ENCODE measurements around the gene NSMF.

NSMF gene

DNA sequence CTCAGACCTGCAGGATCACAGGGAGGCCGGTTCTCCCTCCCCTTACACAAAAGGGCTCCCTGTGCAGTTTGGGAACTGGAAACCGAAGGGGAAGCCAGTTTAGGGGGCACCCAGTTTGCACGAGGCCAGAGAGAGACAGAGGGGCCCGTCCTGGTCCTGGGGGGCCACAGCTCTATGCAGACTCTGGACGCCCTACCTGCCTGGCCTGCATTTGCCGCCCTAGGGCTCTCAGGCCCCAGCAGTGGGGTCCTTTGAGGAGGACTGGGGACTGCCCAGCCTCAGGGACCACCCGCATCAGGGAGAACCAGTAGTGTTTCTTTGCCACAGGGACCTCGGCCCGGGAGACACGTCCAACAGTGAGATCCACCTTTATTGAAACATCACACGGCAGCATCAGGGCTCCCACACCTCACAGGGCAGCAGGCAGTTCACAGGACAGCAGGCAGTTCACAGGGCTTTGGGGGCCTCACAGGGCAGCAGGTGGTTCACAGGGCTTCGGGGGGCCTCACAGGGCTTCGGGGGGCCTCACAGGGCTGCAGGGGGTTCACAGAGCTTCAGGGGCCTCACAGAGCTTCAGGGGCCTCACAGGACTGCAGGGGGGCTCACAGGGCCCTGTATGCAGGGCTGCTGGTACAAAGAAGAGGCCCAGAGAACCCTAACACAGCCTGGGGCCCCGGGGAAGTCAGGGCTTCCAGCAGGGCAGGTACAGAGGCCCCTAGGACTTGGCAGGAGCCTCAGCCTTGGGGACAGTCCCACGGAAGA is 648 bp upstream of the NSMF start:
- no peak for TF ChIP-seq CTCF (conservative IDR thresholded peaks at IDR 0.05; ENCODE audit: low read depth, low read length)
- H3K4me2 ChIP-seq, result peak overlapping the region; percentile 33
- H3K4me1 ChIP-seq (ENCODE audit: low read depth, poor library complexity, severe bottlenecking), result peaks cover 11% of the 10 kb centered on the region
- no peaks in the 10 kb centered on the region for H3K36me3 ChIP-seq (ENCODE audit: insufficient read depth)
- no peaks in the 10 kb centered on the region for H3K27me3 ChIP-seq (ENCODE audit: insufficient read depth, low read depth)
- no peaks in the 10 kb centered on the region for H3K79me2 ChIP-seq (ENCODE audit: insufficient read depth, low read depth)
- peak overlapping the region; percentile 64 for H2AFZ ChIP-seq (ENCODE audit: low read depth)
- H4K20me1 ChIP-seq (ENCODE audit: insufficient read depth), result no peaks in the 10 kb centered on the region
- H3K27ac ChIP-seq, result peak overlapping the region; percentile 13
- peak overlapping the region; percentile 71; the same call in 1 of the 2 replicates for H3K9ac ChIP-seq
- H3K4me3 ChIP-seq (IDR thresholded peaks at IDR 0.05; ENCODE audit: insufficient read depth, low read depth, low read length), result no peak overlapping the region

- Histone ChIP-seq H2AFZ (ENCODE audit: low read depth) (no peak overlapping the region), H3K4me1 (ENCODE audit: low read depth, poor library complexity, severe bottlenecking) (peaks cover 11% of the 10 kb centered on the region), H3K9ac (peak overlapping the region; percentile 71), H4K20me1 (ENCODE audit: insufficient read depth) (no peaks in the 10 kb centered on the region), H3K27me3 (ENCODE audit: insufficient read depth, low read depth) (no peaks in the 10 kb centered on the region), H3K4me2 (peak overlapping the region; percentile 78), H3K4me3 (IDR thresholded peaks at IDR 0.05; ENCODE audit: insufficient read depth, low read depth, low read length) (no peak overlapping the region), H3K79me2 (ENCODE audit: insufficient read depth, low read depth) (no peaks in the 10 kb centered on the region), H3K36me3 (ENCODE audit: insufficient read depth) (no peaks in the 10 kb centered on the region), H3K27ac (no peak overlapping the region)
- no peak for TF ChIP-seq CTCF (conservative IDR thresholded peaks at IDR 0.05; ENCODE audit: low read depth, low read length)
Observed at GRCh38 chr9:137458194-137459151, 661 bp downstream of the NSMF start.

GRCh38 chr9:137457406-137458193 is 1.5 kb downstream of the NSMF start:
- no peak for TF ChIP-seq CTCF (conservative IDR thresholded peaks at IDR 0.05; ENCODE audit: low read depth, low read length)
- Histone ChIP-seq H3K27ac (no peak overlapping the region), H3K79me2 (ENCODE audit: insufficient read depth, low read depth) (no peaks in the 10 kb centered on the region), H4K20me1 (ENCODE audit: insufficient read depth) (no peaks in the 10 kb centered on the region), H3K4me2 (peak overlapping the region; percentile 78; the same call in 1 of the 2 replicates), H3K27me3 (ENCODE audit: insufficient read depth, low read depth) (no peaks in the 10 kb centered on the region), H3K9ac (no peak overlapping the region), H3K36me3 (ENCODE audit: insufficient read depth) (no peaks in the 10 kb centered on the region), H3K4me3 (IDR thresholded peaks at IDR 0.05; ENCODE audit: insufficient read depth, low read depth, low read length) (no peak overlapping the region), H3K4me1 (ENCODE audit: low read depth, poor library complexity, severe bottlenecking) (peaks cover 7% of the 10 kb centered on the region), H2AFZ (ENCODE audit: low read depth) (no peak overlapping the region)

GRCh38 chr9:137456864-137457405 is 2.2 kb downstream of the NSMF start:
- TF ChIP-seq CTCF (conservative IDR thresholded peaks at IDR 0.05; ENCODE audit: low read depth, low read length), result no peak
- H3K36me3 ChIP-seq (ENCODE audit: insufficient read depth), result no peaks in the 10 kb centered on the region
- H3K27ac ChIP-seq, result no peak overlapping the region
- no peaks in the 10 kb centered on the region for H4K20me1 ChIP-seq (ENCODE audit: insufficient read depth)
- no peaks in the 10 kb centered on the region for H3K79me2 ChIP-seq (ENCODE audit: insufficient read depth, low read depth)
- H3K9ac ChIP-seq, result no peak overlapping the region
- no peak overlapping the region for H3K4me3 ChIP-seq (IDR thresholded peaks at IDR 0.05; ENCODE audit: insufficient read depth, low read depth, low read length)
- peaks cover 7% of the 10 kb centered on the region for H3K4me1 ChIP-seq (ENCODE audit: low read depth, poor library complexity, severe bottlenecking)
- no peak overlapping the region for H2AFZ ChIP-seq (ENCODE audit: low read depth)
- H3K4me2 ChIP-seq, result no peak overlapping the region
- no peaks in the 10 kb centered on the region for H3K27me3 ChIP-seq (ENCODE audit: insufficient read depth, low read depth)

Measured in KMS-11 (cell line).